ENCODE results near the gene ATG16L2.

DNA sequence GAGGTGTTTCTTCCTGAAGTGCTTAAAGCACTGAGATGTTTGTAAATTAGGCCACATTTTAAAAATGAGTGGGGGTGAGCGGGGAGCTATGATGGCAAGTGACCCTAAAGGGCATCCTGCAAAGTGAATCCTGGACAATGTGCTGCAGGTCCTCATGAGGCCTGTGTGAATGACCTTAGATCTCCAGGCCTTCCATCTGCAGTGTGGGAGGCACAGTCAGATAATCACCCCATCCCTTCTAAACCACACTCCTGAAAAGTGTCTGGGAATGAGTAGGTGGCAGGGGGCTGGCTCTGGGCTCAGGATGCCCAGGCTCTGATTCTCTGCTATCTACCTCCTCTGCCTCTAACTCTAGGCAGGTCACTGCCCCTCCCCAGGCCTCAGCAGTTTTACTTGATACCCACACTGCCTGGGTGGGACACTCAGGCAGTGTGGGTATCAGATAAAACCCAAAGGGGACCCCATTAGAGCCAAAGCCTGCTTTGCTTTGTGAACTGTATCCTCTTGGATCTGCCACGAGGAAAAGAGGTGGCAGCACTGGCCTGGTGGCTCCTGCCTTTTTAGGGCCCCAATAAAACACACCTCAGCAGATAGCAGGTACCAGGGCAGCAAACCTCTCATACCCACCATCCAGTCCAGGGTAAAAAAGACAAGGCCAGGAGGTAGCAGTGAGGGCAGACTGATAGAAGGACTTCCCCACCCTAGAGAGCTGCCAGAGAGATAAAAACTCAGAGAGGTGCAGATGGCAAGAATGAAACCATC, 30.9 kb upstream of the ATG16L2 start:
- TF ChIP-seq, protein P1, sequence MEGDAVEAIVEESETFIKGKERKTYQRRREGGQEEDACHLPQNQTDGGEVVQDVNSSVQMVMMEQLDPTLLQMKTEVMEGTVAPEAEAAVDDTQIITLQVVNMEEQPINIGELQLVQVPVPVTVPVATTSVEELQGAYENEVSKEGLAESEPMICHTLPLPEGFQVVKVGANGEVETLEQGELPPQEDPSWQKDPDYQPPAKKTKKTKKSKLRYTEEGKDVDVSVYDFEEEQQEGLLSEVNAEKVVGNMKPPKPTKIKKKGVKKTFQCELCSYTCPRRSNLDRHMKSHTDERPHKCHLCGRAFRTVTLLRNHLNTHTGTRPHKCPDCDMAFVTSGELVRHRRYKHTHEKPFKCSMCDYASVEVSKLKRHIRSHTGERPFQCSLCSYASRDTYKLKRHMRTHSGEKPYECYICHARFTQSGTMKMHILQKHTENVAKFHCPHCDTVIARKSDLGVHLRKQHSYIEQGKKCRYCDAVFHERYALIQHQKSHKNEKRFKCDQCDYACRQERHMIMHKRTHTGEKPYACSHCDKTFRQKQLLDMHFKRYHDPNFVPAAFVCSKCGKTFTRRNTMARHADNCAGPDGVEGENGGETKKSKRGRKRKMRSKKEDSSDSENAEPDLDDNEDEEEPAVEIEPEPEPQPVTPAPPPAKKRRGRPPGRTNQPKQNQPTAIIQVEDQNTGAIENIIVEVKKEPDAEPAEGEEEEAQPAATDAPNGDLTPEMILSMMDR (IDR thresholded peaks at IDR 0.05), result no peak
- no peak for TF ChIP-seq POLR2A (IDR thresholded peaks at IDR 0.05)
